BJ (cell line): ENCODE results near the gene GPC6. TPM values are rescaled to one million over a fixed set of nuclear protein-coding genes. Genes with fewer than 3 reads are reported as not detected.

Experiments used
- CTCF ChIA-PET: fragments of 350-600 bp; formaldehyde crosslinking; extraction: SDS; loops from one replicate; lab custom pipeline; 2021; ENCODE audit warnings: antibody characterized with exemption, inconsistent platforms; lab: Yijun Ruan, JAX
- POLR2A ChIA-PET: fragments of 300-600 bp; sonication (Branson Sonifier 250); formaldehyde crosslinking; extraction: SDS; loops from one replicate; lab custom pipeline; 2021; ENCODE audit warnings: antibody characterized with exemption; lab: Charles Lee
- DNase-seq: peaks from one replicate; pipeline ENCODE4 v3.0.0-alpha.2; 2011; ENCODE audit warnings: low read depth
- H3K27me3 ChIP-seq: 2 replicates; pipeline ENCODE4 v1.6.0; 2011; ENCODE audit warnings: low read length; ENCODE audit not compliant: control insufficient read depth, insufficient read depth
- H3K36me3 ChIP-seq: 2 replicates; pipeline ENCODE4 v1.5.1; 2011; ENCODE audit warnings: low read length; ENCODE audit not compliant: control insufficient read depth, insufficient read depth
- H3K4me3 ChIP-seq: 2 replicates; pipeline ENCODE4 v1.5.1; 2011; ENCODE audit warnings: low read depth, mild to moderate bottlenecking, control low read depth, low read length
- polyA plus RNA-seq: library from polyadenylated mRNA; depleted of rRNA; stranded (reverse); fragments of >200 nt; gene quantifications from 2 replicates; pipeline ENCODE4 v1.2.3, GENCODE V29; 2011
- TF ChIP-seq, protein P1 (sequence below): IDR thresholded peaks from 2 replicates; pipeline ENCODE4 v1.5.1; 2011; ENCODE audit warnings: low read depth, mild to moderate bottlenecking, control low read depth, inconsistent platforms, low read length, moderate library complexity; ENCODE audit not compliant: insufficient read depth

The GPC6 gene
- polyA plus RNA-seq, 1 experiment: 23.0 TPM

DNA sequence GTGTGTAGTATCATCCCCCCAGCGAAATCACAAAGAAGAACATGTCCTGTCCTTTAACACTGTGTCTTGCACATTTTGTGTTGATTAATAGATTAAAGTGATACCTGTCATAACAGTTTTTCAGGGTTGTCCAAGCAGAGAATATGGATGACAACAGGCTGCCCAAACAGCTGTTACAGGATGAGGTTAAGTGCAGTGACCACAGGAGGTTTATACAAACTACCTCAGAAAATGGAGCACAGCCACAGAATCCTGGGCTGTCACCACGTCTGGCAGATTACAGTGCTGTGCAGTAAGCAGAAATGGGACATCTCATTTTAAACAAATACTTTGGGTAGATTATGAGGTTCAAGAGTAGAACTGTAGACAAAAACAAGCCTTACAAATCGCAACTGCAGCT, 677.3 kb downstream of the GPC6 start:
- ChIA-PET CTCF (no interaction called here), POLR2A (no interaction called here)
- Histone ChIP-seq H3K27me3 (no peaks in the 10 kb centered on the region), H3K36me3 (no peaks in the 10 kb centered on the region), H3K4me3 (no peak overlapping the region)
- TF ChIP-seq, protein P1, sequence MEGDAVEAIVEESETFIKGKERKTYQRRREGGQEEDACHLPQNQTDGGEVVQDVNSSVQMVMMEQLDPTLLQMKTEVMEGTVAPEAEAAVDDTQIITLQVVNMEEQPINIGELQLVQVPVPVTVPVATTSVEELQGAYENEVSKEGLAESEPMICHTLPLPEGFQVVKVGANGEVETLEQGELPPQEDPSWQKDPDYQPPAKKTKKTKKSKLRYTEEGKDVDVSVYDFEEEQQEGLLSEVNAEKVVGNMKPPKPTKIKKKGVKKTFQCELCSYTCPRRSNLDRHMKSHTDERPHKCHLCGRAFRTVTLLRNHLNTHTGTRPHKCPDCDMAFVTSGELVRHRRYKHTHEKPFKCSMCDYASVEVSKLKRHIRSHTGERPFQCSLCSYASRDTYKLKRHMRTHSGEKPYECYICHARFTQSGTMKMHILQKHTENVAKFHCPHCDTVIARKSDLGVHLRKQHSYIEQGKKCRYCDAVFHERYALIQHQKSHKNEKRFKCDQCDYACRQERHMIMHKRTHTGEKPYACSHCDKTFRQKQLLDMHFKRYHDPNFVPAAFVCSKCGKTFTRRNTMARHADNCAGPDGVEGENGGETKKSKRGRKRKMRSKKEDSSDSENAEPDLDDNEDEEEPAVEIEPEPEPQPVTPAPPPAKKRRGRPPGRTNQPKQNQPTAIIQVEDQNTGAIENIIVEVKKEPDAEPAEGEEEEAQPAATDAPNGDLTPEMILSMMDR: no peak
- no peak for DNase-seq

DNA sequence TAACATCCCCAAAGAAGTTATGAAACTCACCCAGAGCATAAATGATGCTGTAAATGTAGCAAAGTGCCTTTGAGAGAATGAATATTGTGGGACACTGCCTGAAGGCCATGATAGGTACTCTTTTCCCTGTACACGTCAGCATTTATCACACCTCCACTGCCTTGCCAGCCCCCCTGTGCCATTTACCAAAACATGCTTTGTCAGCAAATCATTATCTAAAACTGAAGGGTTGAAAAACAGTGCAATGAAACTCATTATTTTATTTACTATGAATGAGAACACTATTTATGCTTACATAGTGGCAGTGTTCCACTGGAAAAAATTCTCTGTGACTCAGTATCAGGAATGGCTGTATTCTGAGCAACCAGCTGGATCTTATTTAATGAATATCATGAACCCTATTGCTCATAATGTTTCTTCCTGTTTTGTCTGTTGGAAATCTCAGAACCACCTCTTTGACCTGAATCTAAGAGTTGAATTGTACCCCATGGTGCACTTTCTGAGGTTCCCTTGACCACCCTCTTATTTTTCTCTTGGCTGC, 688.7 kb downstream of the GPC6 start:
- ChIA-PET POLR2A (no interaction called here), CTCF (no interaction called here)
- Histone ChIP-seq H3K36me3 (no peaks in the 10 kb centered on the region), H3K27me3 (no peaks in the 10 kb centered on the region), H3K4me3 (no peak overlapping the region)
- TF ChIP-seq, protein P1: no peak
- DNase-seq: peak; percentile 34

DNA sequence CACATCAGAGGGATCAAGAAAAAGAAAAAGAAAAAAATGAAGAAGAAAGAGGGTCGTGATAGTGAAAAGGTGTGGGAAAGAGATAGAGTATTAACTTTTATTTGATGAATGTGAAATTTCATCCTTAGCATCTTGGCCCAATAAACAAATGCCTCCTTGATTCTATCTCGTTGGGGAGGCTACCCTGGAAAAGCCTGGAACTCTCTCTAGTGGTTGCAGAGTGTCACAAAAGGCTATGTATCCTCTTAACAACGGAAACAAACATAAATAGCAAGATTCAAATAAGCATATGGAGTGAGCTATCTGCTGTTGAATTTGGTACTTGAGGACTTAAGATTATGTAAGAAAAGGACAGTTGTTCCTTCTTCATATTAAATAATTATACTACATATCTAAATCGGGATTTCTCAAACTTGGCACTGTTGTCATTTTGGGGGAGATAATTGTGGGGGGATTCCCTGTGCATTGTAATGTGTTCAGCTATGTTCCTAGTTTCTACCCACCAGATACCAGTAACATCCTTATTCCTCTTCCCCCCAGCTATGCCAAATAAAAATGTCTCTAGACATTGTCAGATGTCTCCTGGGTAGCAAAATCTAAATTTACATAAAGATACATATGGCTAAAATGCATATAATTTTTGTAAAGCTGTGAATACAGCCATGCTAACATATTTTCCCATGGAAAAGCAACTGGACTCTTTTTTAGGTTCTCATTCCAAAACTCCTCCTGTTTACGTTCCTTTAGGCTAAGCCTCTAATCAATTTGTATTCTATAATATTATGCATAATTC, 695.7 kb downstream of the GPC6 start:
- CTCF ChIA-PET: no interaction called here
- POLR2A ChIA-PET: no interaction called here
- TF ChIP-seq, protein P1: no peak
- DNase-seq: no peak
- Histone ChIP-seq H3K4me3 (no peak overlapping the region), H3K27me3 (no peaks in the 10 kb centered on the region), H3K36me3 (no peaks in the 10 kb centered on the region)

DNA sequence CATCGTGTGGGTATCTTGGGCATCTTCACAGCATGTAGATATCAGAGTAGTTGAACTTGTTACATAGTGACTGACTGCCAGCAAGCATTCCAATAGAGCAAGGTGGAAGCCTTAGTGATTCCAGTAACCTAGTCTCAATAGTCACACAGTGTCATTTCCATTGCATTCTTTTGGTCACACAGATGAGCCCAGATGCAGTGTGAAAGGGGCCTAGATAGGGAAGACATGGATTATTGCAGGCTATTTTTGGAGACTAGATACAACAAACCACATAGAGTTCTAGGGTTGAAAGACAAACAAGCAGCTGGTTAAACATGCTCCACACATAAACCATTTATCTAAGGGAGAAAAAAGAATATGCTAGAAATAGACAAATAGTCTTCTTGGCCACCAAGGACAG, 699.4 kb downstream of the GPC6 start:
- no peak overlapping the region for H3K4me3 ChIP-seq
- TF ChIP-seq, protein P1: no peak
- no peaks in the 10 kb centered on the region for H3K27me3 ChIP-seq
- ChIA-PET POLR2A (no interaction called here), CTCF (interaction anchor here (0.6 kb wide), 1 partner anchor 327 kb away, joined by 4 read pairs; no protein-coding TSS in a partner anchor)
- DNase-seq: no peak
- no peaks in the 10 kb centered on the region for H3K36me3 ChIP-seq

DNA sequence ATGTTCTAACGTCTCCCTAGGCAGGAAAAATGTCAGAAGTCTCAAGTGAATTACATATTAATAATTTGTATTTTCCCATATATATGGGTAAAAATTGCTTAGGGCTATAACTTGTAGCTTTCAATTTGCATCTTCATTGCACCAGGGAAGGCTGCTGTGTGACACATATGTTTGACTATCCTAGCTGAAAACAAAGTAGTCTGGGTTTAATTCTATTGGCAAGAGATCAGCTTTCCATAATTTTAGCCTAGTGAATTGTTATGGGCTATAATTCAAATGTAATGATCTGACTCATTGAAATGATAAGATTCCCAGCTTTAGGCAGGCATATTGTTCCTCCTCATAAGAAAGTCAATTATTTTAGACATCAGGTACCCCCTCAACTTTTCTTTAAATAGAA, 699.8 kb downstream of the GPC6 start:
- H3K4me3 ChIP-seq: no peak overlapping the region
- no peaks in the 10 kb centered on the region for H3K27me3 ChIP-seq
- no peaks in the 10 kb centered on the region for H3K36me3 ChIP-seq
- ChIA-PET POLR2A (no interaction called here), CTCF (interaction anchor here (0.6 kb wide), 1 partner anchor 327 kb away, joined by 4 read pairs; no protein-coding TSS in a partner anchor)
- TF ChIP-seq, protein P1: no peak
- no peak for DNase-seq
